Measurements from ENCODE around the gene KCTD15. TPM values are rescaled to one million over a fixed set of nuclear protein-coding genes. Genes with fewer than 3 reads are reported as not detected.

KCTD15 gene
- polyA plus RNA-seq, 1 donor (not counting 4 experiments of a cell fraction or from before 2014, with no cell fraction given) = 16.2 TPM

GRCh38 chr19:33794683-33795369, 1.8 kb upstream of the KCTD15 start:
- H3K4me3 ChIP-seq (ENCODE audit: control insufficient read depth in 2 of 3, extremely low read depth in 1 of 3, insufficient read depth in 2 of 3, low read depth in 1 of 3, low read length in 3 of 3) = peak overlapping the region; percentile 65 to 75 (median 66)
- no peak for FAIRE-seq

GRCh38 chr19:33795370-33796163, 1.1 kb upstream of the KCTD15 start:
- H3K4me2 ChIP-seq (ENCODE audit: control insufficient read depth, extremely low read depth, insufficient read depth, low read depth, low read length) = peak overlapping the region; percentile 66
- H3K9me1 ChIP-seq (ENCODE audit: control insufficient read depth, extremely low read depth, insufficient read depth, low read length) = no peaks in the 10 kb centered on the region
- H2AFZ ChIP-seq (ENCODE audit: control insufficient read depth, low read length) = peak overlapping the region; percentile 60
- H3K27ac ChIP-seq (ENCODE audit: control insufficient read depth, insufficient read depth, low read length) = peak overlapping the region; percentile 68
- H3K9ac ChIP-seq (ENCODE audit: control insufficient read depth, extremely low read depth, insufficient read depth, low read length) = peak overlapping the region; percentile 81
- H3K4me1 ChIP-seq (ENCODE audit: control insufficient read depth, extremely low read depth, insufficient read depth, low read length) = peaks cover 4% of the 10 kb centered on the region
- no peaks in the 10 kb centered on the region for H3K79me2 ChIP-seq (ENCODE audit: control insufficient read depth, insufficient read depth, low read length)
- no peaks in the 10 kb centered on the region for H4K20me1 ChIP-seq (ENCODE audit: control insufficient read depth, extremely low read depth, insufficient read depth, low read length)
- no peaks in the 10 kb centered on the region for H3K9me3 ChIP-seq (ENCODE audit: control insufficient read depth, low read depth, low read length)
- H3K36me3 ChIP-seq (ENCODE audit: control insufficient read depth in 2 of 2, extremely low read depth in 1 of 2, insufficient read depth in 2 of 2, low read length in 2 of 2) = peaks cover 0 to 5% of the 10 kb centered on the region in 2 experiments
- TF ChIP-seq EZH2 (IDR thresholded peaks at IDR 0.05; ENCODE audit: low read length) = no peak
- TF ChIP-seq, protein P1, sequence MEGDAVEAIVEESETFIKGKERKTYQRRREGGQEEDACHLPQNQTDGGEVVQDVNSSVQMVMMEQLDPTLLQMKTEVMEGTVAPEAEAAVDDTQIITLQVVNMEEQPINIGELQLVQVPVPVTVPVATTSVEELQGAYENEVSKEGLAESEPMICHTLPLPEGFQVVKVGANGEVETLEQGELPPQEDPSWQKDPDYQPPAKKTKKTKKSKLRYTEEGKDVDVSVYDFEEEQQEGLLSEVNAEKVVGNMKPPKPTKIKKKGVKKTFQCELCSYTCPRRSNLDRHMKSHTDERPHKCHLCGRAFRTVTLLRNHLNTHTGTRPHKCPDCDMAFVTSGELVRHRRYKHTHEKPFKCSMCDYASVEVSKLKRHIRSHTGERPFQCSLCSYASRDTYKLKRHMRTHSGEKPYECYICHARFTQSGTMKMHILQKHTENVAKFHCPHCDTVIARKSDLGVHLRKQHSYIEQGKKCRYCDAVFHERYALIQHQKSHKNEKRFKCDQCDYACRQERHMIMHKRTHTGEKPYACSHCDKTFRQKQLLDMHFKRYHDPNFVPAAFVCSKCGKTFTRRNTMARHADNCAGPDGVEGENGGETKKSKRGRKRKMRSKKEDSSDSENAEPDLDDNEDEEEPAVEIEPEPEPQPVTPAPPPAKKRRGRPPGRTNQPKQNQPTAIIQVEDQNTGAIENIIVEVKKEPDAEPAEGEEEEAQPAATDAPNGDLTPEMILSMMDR (optimal IDR thresholded peaks at IDR 0.05 in 1 of 3, IDR thresholded peaks at IDR 0.05 in 1 of 3, conservative IDR thresholded peaks at IDR 0.05 in 1 of 3; ENCODE audit: extremely low read depth in 1 of 3, insufficient read depth in 2 of 3, low read length in 3 of 3) = peak in 2 of 3 experiments; percentile 65 to 72
- FAIRE-seq (no peak), DNase-seq (ENCODE audit: low read depth, low spot score) (no peak)
- dilution Hi-C loops (cut with MboI; ENCODE audit: extremely low pct_ligation_motif_present, low sequenced_read_pairs) = no loop called here
- H3K4me3 ChIP-seq (ENCODE audit: control insufficient read depth in 2 of 3, extremely low read depth in 1 of 3, insufficient read depth in 2 of 3, low read depth in 1 of 3, low read length in 3 of 3) = peak overlapping the region; percentile 65 to 75 (median 66)
- H3K27me3 ChIP-seq (ENCODE audit: control insufficient read depth, extremely low read depth, insufficient read depth, low read length) = peaks cover 4% of the 10 kb centered on the region

More at GRCh38 chr19:33794683-33795369, 1.8 kb upstream of the KCTD15 start:
- DNase-seq (ENCODE audit: low read depth, low spot score) = no peak
- Histone ChIP-seq H3K9me1 (ENCODE audit: control insufficient read depth, extremely low read depth, insufficient read depth, low read length) (no peaks in the 10 kb centered on the region), H3K27ac (ENCODE audit: control insufficient read depth, insufficient read depth, low read length) (peak overlapping the region; percentile 26), H4K20me1 (ENCODE audit: control insufficient read depth, extremely low read depth, insufficient read depth, low read length) (no peaks in the 10 kb centered on the region), H2AFZ (ENCODE audit: control insufficient read depth, low read length) (peak overlapping the region; percentile 15), H3K27me3 (ENCODE audit: control insufficient read depth, extremely low read depth, insufficient read depth, low read length) (peaks cover 4% of the 10 kb centered on the region), H3K36me3 (ENCODE audit: control insufficient read depth in 2 of 2, extremely low read depth in 1 of 2, insufficient read depth in 2 of 2, low read length in 2 of 2) (no peaks in the 10 kb centered on the region), H3K4me2 (ENCODE audit: control insufficient read depth, extremely low read depth, insufficient read depth, low read depth, low read length) (peak overlapping the region; percentile 66), H3K9me3 (ENCODE audit: control insufficient read depth, low read depth, low read length) (no peaks in the 10 kb centered on the region), H3K9ac (ENCODE audit: control insufficient read depth, extremely low read depth, insufficient read depth, low read length) (peak overlapping the region; percentile 81), H3K79me2 (ENCODE audit: control insufficient read depth, insufficient read depth, low read length) (no peaks in the 10 kb centered on the region), H3K4me1 (ENCODE audit: control insufficient read depth, extremely low read depth, insufficient read depth, low read length) (peaks cover 4% of the 10 kb centered on the region)
- dilution Hi-C loops (cut with MboI; ENCODE audit: extremely low pct_ligation_motif_present, low sequenced_read_pairs) = no loop called here
- no peak for TF ChIP-seq EZH2 (IDR thresholded peaks at IDR 0.05; ENCODE audit: low read length)
- TF ChIP-seq, protein P1 (optimal IDR thresholded peaks at IDR 0.05 in 1 of 3, IDR thresholded peaks at IDR 0.05 in 1 of 3, conservative IDR thresholded peaks at IDR 0.05 in 1 of 3; ENCODE audit: extremely low read depth in 1 of 3, insufficient read depth in 2 of 3, low read length in 3 of 3) = no peak
